PC-9 (cell line): ENCODE measurements around the gene CCDC170. TPM values are rescaled to one million over a fixed set of nuclear protein-coding genes. Genes with fewer than 3 reads are reported as not detected.

Source experiments
- BruUV-seq: library from RNA; stranded (reverse); fragments of 400-500 nt; replicated peaks from 2 replicates; lab custom pipeline; 2021; lab: Mats Ljungman, UMichigan
- CTCF ChIA-PET: fragments of 300-600 bp; sonication (Branson Sonifier 250); formaldehyde crosslinking; loops from one replicate; lab custom pipeline; 2022; ENCODE audit warnings: antibody characterized with exemption; lab: Charles Lee
- POLR2A ChIA-PET: fragments of 300-600 bp; sonication (Branson Sonifier 250); formaldehyde crosslinking; loops from one replicate; lab custom pipeline; 2022; ENCODE audit warnings: antibody characterized with exemption; ENCODE audit not compliant: unreplicated experiment; lab: Charles Lee
- DNase-seq, 2 experiments: peaks; one replicate each; pipeline versions ENCODE4 v3.0.0 to v3.0.0-alpha.2; 2015 to 2022; ENCODE audit warnings: mixed read lengths in 1 of 2
- H2AFZ ChIP-seq: fragments of 200-600 bp; sonication (generic); 2 replicates; pipeline ENCODE4 v1.8.1; 2017; ENCODE audit warnings: antibody characterized with exemption
- H3F3A ChIP-seq: fragments of 200-600 bp; sonication (generic); 2 replicates; pipeline ENCODE4 v1.8.1; 2017; ENCODE audit warnings: antibody characterized with exemption, mild to moderate bottlenecking, low read depth; ENCODE audit not compliant: insufficient read depth
- H3K27ac ChIP-seq: fragments of 200-600 bp; sonication (generic); 2 replicates; pipeline ENCODE4 v1.6.1; 2016; ENCODE audit warnings: mixed run types
- H3K27me3 ChIP-seq: fragments of 200-600 bp; sonication (generic); 2 replicates; pipeline ENCODE4 v1.6.1; 2016; ENCODE audit warnings: low read depth, mixed run types; ENCODE audit not compliant: insufficient read depth
- H3K36me3 ChIP-seq: fragments of 200-600 bp; sonication (generic); 2 replicates; pipeline ENCODE4 v1.6.1; 2016; ENCODE audit warnings: low read depth, mixed run types
- H3K4me1 ChIP-seq: fragments of 200-600 bp; sonication (generic); replicated peaks from 2 replicates; pipeline ENCODE4 v1.6.1; 2016; ENCODE audit warnings: mixed run types; ENCODE audit not compliant: insufficient read depth
- H3K4me2 ChIP-seq: fragments of 200-600 bp; sonication (generic); 2 replicates; pipeline ENCODE4 v1.6.1; 2017; ENCODE audit warnings: mixed run types
- H3K4me3 ChIP-seq: fragments of 200-600 bp; sonication (generic); 2 replicates; pipeline ENCODE4 v1.6.1; 2016; ENCODE audit warnings: mixed run types
- H3K79me2 ChIP-seq: fragments of 200-600 bp; sonication (generic); 2 replicates; pipeline ENCODE4 v1.6.1; 2017; ENCODE audit warnings: low read depth, mixed run types
- H3K9me2 ChIP-seq: fragments of 200-600 bp; sonication (generic); 2 replicates; pipeline ENCODE4 v1.8.1; 2017; ENCODE audit warnings: mild to moderate bottlenecking; ENCODE audit not compliant: insufficient read depth
- H3K9me3 ChIP-seq: fragments of 200-600 bp; sonication (generic); 2 replicates; pipeline ENCODE4 v1.8.1; 2016; ENCODE audit warnings: low read depth; ENCODE audit not compliant: insufficient read depth
- H4K20me1 ChIP-seq: fragments of 200-600 bp; sonication (generic); 2 replicates; pipeline ENCODE4 v1.8.1; 2017; ENCODE audit not compliant: insufficient read depth
- CTCF ChIP-seq: fragments of 200-600 bp; sonication (generic); conservative IDR thresholded peaks from 2 replicates; pipeline ENCODE4 v1.6.1; 2017; ENCODE audit warnings: mixed run types, antibody characterized with exemption, mild to moderate bottlenecking, moderate library complexity
- EZH2 ChIP-seq: fragments of 200-600 bp; sonication (generic); IDR thresholded peaks from 2 replicates; pipeline ENCODE4 v1.8.0; 2017; ENCODE audit warnings: antibody characterized with exemption, low read depth
- intact Hi-C: fragments of 100-400 bp; cut with micrococcal nuclease; formaldehyde crosslinking; loops from one replicate; pipeline ENCODE4 v1.10.0; 2022; ENCODE audit not compliant: unreplicated experiment
- total RNA-seq: library from RNA; stranded (reverse); gene quantifications from 2 replicates; pipeline ENCODE4 v1.2.3, GENCODE V29; 2021

The CCDC170 gene
- total RNA-seq, 1 experiment from 2014 or later, result 1.6 TPM

- BruUV-seq, result no TSS peak
- Histone ChIP-seq H3K9me3 (no peaks in the 10 kb centered on the region), H3K79me2 (no peaks in the 10 kb centered on the region), H3K4me2 (peak overlapping the region; percentile 95), H3K9me2 (no peaks in the 10 kb centered on the region), H4K20me1 (no peaks in the 10 kb centered on the region), H3K27me3 (no peaks in the 10 kb centered on the region), H2AFZ (peak overlapping the region; percentile 92), H3F3A (no peaks in the 10 kb centered on the region), H3K27ac (no peak overlapping the region), H3K36me3 (no peaks in the 10 kb centered on the region), H3K4me1 (peaks cover 6% of the 10 kb centered on the region), H3K4me3 (peak overlapping the region; percentile 80)
- CTCF ChIA-PET, result no interaction called here
- intact Hi-C loops, result no loop called here
- POLR2A ChIA-PET, result no interaction called here
- no peak for DNase-seq
- TF ChIP-seq CTCF, result no peak
Measured at GRCh38 chr6:151494936-151495320, 1.1 kb downstream of the CCDC170 start.

- H3K9me2 ChIP-seq, result no peaks in the 10 kb centered on the region
- DNase-seq, result no peak
- no peak overlapping the region for H2AFZ ChIP-seq
- no peak overlapping the region for H3K4me3 ChIP-seq
- no peaks in the 10 kb centered on the region for H3K9me3 ChIP-seq
- no TSS peak for BruUV-seq
- no peaks in the 10 kb centered on the region for H3K79me2 ChIP-seq
- H3K27ac ChIP-seq, result no peak overlapping the region
- H3K4me2 ChIP-seq, result no peak overlapping the region
- H4K20me1 ChIP-seq, result no peaks in the 10 kb centered on the region
- H3K36me3 ChIP-seq, result no peaks in the 10 kb centered on the region
- H3K4me1 ChIP-seq, result peaks cover 6% of the 10 kb centered on the region
- no peak for TF ChIP-seq CTCF
- no peak for TF ChIP-seq EZH2
- ChIA-PET POLR2A (no interaction called here), CTCF (no interaction called here)
- intact Hi-C loops, result no loop called here
- no peaks in the 10 kb centered on the region for H3K27me3 ChIP-seq
- no peaks in the 10 kb centered on the region for H3F3A ChIP-seq
Measured at GRCh38 chr6:151495380-151495779, 1.6 kb downstream of the CCDC170 start.

- H3K4me2 ChIP-seq, result no peak overlapping the region
- TF ChIP-seq CTCF (no peak), EZH2 (no peak)
Measured at GRCh38 chr6:151497905-151498304, 4.1 kb downstream of the CCDC170 start.

More at GRCh38 chr6:151497905-151498304, 4.1 kb downstream of the CCDC170 start:
- ChIA-PET POLR2A (no interaction called here), CTCF (no interaction called here)
- Histone ChIP-seq H3K27me3 (no peaks in the 10 kb centered on the region), H3K9me2 (no peaks in the 10 kb centered on the region), H2AFZ (no peak overlapping the region), H3K27ac (no peak overlapping the region), H3K9me3 (no peaks in the 10 kb centered on the region), H4K20me1 (no peaks in the 10 kb centered on the region), H3K4me1 (peaks cover 17% of the 10 kb centered on the region), H3K79me2 (no peaks in the 10 kb centered on the region), H3F3A (peaks cover 8% of the 10 kb centered on the region), H3K36me3 (no peaks in the 10 kb centered on the region), H3K4me3 (no peak overlapping the region)
- intact Hi-C loops, result no loop called here
- BruUV-seq, result no TSS peak
- no peak for DNase-seq
